Astrocyte (in vitro differentiated cells and primary cell): ENCODE data around the gene TNFAIP8L2.

Source experiments
- CTCF ChIP-seq: IDR thresholded peaks from 2 replicates; pipeline ENCODE4 v1.5.1; 2011; ENCODE audit warnings: low read depth, mild to moderate bottlenecking, inconsistent platforms, low read length, moderate library complexity; ENCODE audit not compliant: insufficient read depth
- EZH2 ChIP-seq: IDR thresholded peaks from 2 replicates; pipeline ENCODE4 v1.6.1; 2012; ENCODE audit warnings: mild to moderate bottlenecking, low read length, inconsistent platforms; ENCODE audit not compliant: insufficient read depth

- no peak for TF ChIP-seq CTCF
- no peak for TF ChIP-seq EZH2
These were observed 13.4 kb upstream of the TNFAIP8L2 start for GRCh38 chr1:151143057-151143435.
